Calu3 (cell line): ENCODE data around the gene SH3RF3. TPM values are rescaled to one million over a fixed set of nuclear protein-coding genes. Genes with fewer than 3 reads are reported as not detected.

Experiments used
- BruUV-seq: library from RNA; stranded (reverse); fragments of 400-500 nt; replicated peaks from 2 replicates; lab custom pipeline; 2021; lab: Mats Ljungman, UMichigan
- CTCF ChIA-PET: fragments of 300-600 bp; sonication (Branson Sonifier 250); formaldehyde crosslinking; loops from one replicate; lab custom pipeline; 2022; ENCODE audit warnings: antibody characterized with exemption; lab: Charles Lee
- DNase-seq: peaks from one replicate; pipeline ENCODE4 v3.0.0; 2022
- H3K27ac Mint-ChIP-seq: one replicate; pipeline ENCODE4 v1.8.0; 2022; ENCODE audit warnings: mixed read lengths; ENCODE audit not compliant: unreplicated experiment
- H3K27me3 Mint-ChIP-seq: one replicate; pipeline ENCODE4 v1.8.0; 2022; ENCODE audit warnings: mixed read lengths; ENCODE audit not compliant: unreplicated experiment
- H3K36me3 Mint-ChIP-seq: one replicate; pipeline ENCODE4 v1.8.0; 2022; ENCODE audit warnings: mild to moderate bottlenecking, moderate library complexity, mixed read lengths; ENCODE audit not compliant: insufficient read depth, unreplicated experiment
- H3K4me1 Mint-ChIP-seq: one replicate; pipeline ENCODE4 v1.8.0; 2022; ENCODE audit warnings: mild to moderate bottlenecking, low read depth, mixed read lengths; ENCODE audit not compliant: unreplicated experiment
- H3K4me3 Mint-ChIP-seq: one replicate; pipeline ENCODE4 v1.8.0; 2022; ENCODE audit warnings: mild to moderate bottlenecking, low read depth, moderate library complexity, mixed read lengths; ENCODE audit not compliant: unreplicated experiment
- H3K9me3 Mint-ChIP-seq: one replicate; pipeline ENCODE4 v1.8.0; 2022; ENCODE audit warnings: low read depth, mixed read lengths; ENCODE audit not compliant: unreplicated experiment
- CTCF ChIP-seq: fragments of 200-600 bp; IDR thresholded peaks from one replicate; pipeline ENCODE4 v1.8.0; 2022; ENCODE audit warnings: antibody characterized with exemption; ENCODE audit not compliant: unreplicated experiment
- intact Hi-C: fragments of 100-400 bp; cut with micrococcal nuclease; formaldehyde crosslinking; loops from one replicate; pipeline ENCODE4 v1.10.0; 2022; ENCODE audit not compliant: unreplicated experiment
- total RNA-seq: library from RNA; stranded (reverse); gene quantifications from 2 replicates; pipeline ENCODE4 v1.2.3, GENCODE V29; 2022

Gene SH3RF3
- total RNA-seq, 1 experiment from 2014 or later: 0.17 TPM

GRCh38 chr2:109376115-109376514 is 247.1 kb downstream of the SH3RF3 start:
- BruUV-seq: no TSS peak
- intact Hi-C loops: no loop called here
- DNase-seq: no peak
- H3K27ac Mint-ChIP-seq: no peak overlapping the region
- no peaks in the 10 kb centered on the region for H3K36me3 Mint-ChIP-seq
- CTCF ChIA-PET: no interaction called here
- H3K9me3 Mint-ChIP-seq: no peaks in the 10 kb centered on the region
- no peak overlapping the region for H3K4me3 Mint-ChIP-seq
- H3K27me3 Mint-ChIP-seq: peaks cover 100% of the 10 kb centered on the region
- no peak for TF ChIP-seq CTCF
- no peaks in the 10 kb centered on the region for H3K4me1 Mint-ChIP-seq

- Mint-ChIP-seq H3K36me3 (no peaks in the 10 kb centered on the region), H3K4me3 (no peak overlapping the region), H3K27ac (no peak overlapping the region), H3K4me1 (no peaks in the 10 kb centered on the region), H3K27me3 (peaks cover 100% of the 10 kb centered on the region), H3K9me3 (no peaks in the 10 kb centered on the region)
- CTCF ChIA-PET: no interaction called here
- no peak for DNase-seq
- no TSS peak for BruUV-seq
- intact Hi-C loops: no loop called here
- no peak for TF ChIP-seq CTCF
Measured at GRCh38 chr2:109376796-109377495, 247.9 kb downstream of the SH3RF3 start.

- no peak for DNase-seq
- intact Hi-C loops: no loop called here
- no peak overlapping the region for H3K4me3 Mint-ChIP-seq
- H3K27ac Mint-ChIP-seq: no peak overlapping the region
- H3K27me3 Mint-ChIP-seq: peaks cover 100% of the 10 kb centered on the region
- H3K9me3 Mint-ChIP-seq: no peaks in the 10 kb centered on the region
- H3K4me1 Mint-ChIP-seq: no peaks in the 10 kb centered on the region
- CTCF ChIA-PET: no interaction called here
- no peak for TF ChIP-seq CTCF
- H3K36me3 Mint-ChIP-seq: no peaks in the 10 kb centered on the region
- no TSS peak for BruUV-seq
Measured at GRCh38 chr2:109377976-109378375, 249.0 kb downstream of the SH3RF3 start.

- DNase-seq: no peak
- Mint-ChIP-seq H3K9me3 (no peaks in the 10 kb centered on the region), H3K27ac (no peak overlapping the region), H3K4me3 (no peak overlapping the region), H3K4me1 (no peaks in the 10 kb centered on the region), H3K27me3 (peaks cover 100% of the 10 kb centered on the region), H3K36me3 (no peaks in the 10 kb centered on the region)
- BruUV-seq: no TSS peak
- no peak for TF ChIP-seq CTCF
- CTCF ChIA-PET: no interaction called here
- intact Hi-C loops: no loop called here
Measured at GRCh38 chr2:109378682-109379081, 249.7 kb downstream of the SH3RF3 start.
